ENCODE data around the gene KLHL17.

Gene KLHL17

GRCh38 chr1:918353-918752, 42.0 kb upstream of the KLHL17 start:
- Mint-ChIP-seq H3K4me1 (peaks cover 14% of the 10 kb centered on the region), H3K27me3 (peaks cover 41% of the 10 kb centered on the region), H3K9me3 (no peaks in the 10 kb centered on the region), H3K27ac (no peak overlapping the region), H3K36me3 (ENCODE audit: low read depth) (no peaks in the 10 kb centered on the region), H3K4me3 (no peak overlapping the region)
- no peak for ATAC-seq
- no peak for DNase-seq

- Mint-ChIP-seq H3K4me1 (peaks cover 15% of the 10 kb centered on the region), H3K36me3 (ENCODE audit: low read depth) (no peaks in the 10 kb centered on the region), H3K4me3 (no peak overlapping the region), H3K27me3 (peaks cover 43% of the 10 kb centered on the region), H3K9me3 (no peaks in the 10 kb centered on the region), H3K27ac (no peak overlapping the region)
- ATAC-seq (no peak), DNase-seq (no peak)
Measured at GRCh38 chr1:918843-919242, 41.5 kb upstream of the KLHL17 start.

- Mint-ChIP-seq H3K36me3 (ENCODE audit: low read depth) (no peaks in the 10 kb centered on the region), H3K27me3 (peaks cover 43% of the 10 kb centered on the region), H3K4me1 (peaks cover 15% of the 10 kb centered on the region), H3K9me3 (no peaks in the 10 kb centered on the region), H3K4me3 (no peak overlapping the region), H3K27ac (no peak overlapping the region)
- DNase-seq (no peak), ATAC-seq (no peak)
Measured at GRCh38 chr1:919271-919872, 41.0 kb upstream of the KLHL17 start.

GRCh38 chr1:920010-920409, 40.4 kb upstream of the KLHL17 start:
- Mint-ChIP-seq H3K27ac (no peak overlapping the region), H3K4me3 (no peak overlapping the region), H3K27me3 (peaks cover 44% of the 10 kb centered on the region), H3K36me3 (ENCODE audit: low read depth) (no peaks in the 10 kb centered on the region), H3K4me1 (peaks cover 15% of the 10 kb centered on the region), H3K9me3 (no peaks in the 10 kb centered on the region)
- ATAC-seq (no peak), DNase-seq (no peak)

- Mint-ChIP-seq H3K27ac (no peak overlapping the region), H3K36me3 (ENCODE audit: low read depth) (no peaks in the 10 kb centered on the region), H3K27me3 (peaks cover 44% of the 10 kb centered on the region), H3K4me1 (peaks cover 15% of the 10 kb centered on the region), H3K4me3 (no peak overlapping the region), H3K9me3 (no peaks in the 10 kb centered on the region)
- DNase-seq (no peak), ATAC-seq (no peak)
Measured at GRCh38 chr1:920521-920920, 39.9 kb upstream of the KLHL17 start.

- Mint-ChIP-seq H3K9me3 (no peaks in the 10 kb centered on the region), H3K27ac (peak overlapping the region; percentile 60), H3K36me3 (ENCODE audit: low read depth) (no peaks in the 10 kb centered on the region), H3K4me3 (no peak overlapping the region), H3K27me3 (peaks cover 49% of the 10 kb centered on the region), H3K4me1 (peaks cover 15% of the 10 kb centered on the region)
- ATAC-seq, result peak; percentile 41
- no peak for DNase-seq
Measured at GRCh38 chr1:921011-921837, 39.2 kb upstream of the KLHL17 start.

- Mint-ChIP-seq H3K4me1 (peaks cover 17% of the 10 kb centered on the region), H3K27me3 (peaks cover 61% of the 10 kb centered on the region), H3K4me3 (peak within 1 kb of the TSS; percentile 73), H3K9me3 (no peaks in the 10 kb centered on the region), H3K27ac (no peak within 1 kb of the TSS), H3K36me3 (ENCODE audit: low read depth) (no peaks in the 10 kb centered on the region)
- ATAC-seq, result no peak
- DNase-seq, result peak; percentile 70
Measured at GRCh38 chr1:923131-923990, 37.0 kb upstream of the KLHL17 start, which contains the start of gene SAMD11. SAMD11 (plus strand) TSS chr1:923923; CDS start chr1:924432, 509 bp downstream.

- Mint-ChIP-seq H3K4me1 (peaks cover 17% of the 10 kb centered on the region), H3K36me3 (ENCODE audit: low read depth) (no peaks in the 10 kb centered on the region), H3K27ac (no peak overlapping the region), H3K9me3 (no peaks in the 10 kb centered on the region), H3K4me3 (no peak overlapping the region), H3K27me3 (peaks cover 59% of the 10 kb centered on the region)
- ATAC-seq (no peak), DNase-seq (no peak)
Measured at GRCh38 chr1:923991-924655, 36.3 kb upstream of the KLHL17 start.

GRCh38 chr1:924656-925560, 35.5 kb upstream of the KLHL17 start:
- Mint-ChIP-seq H3K4me1 (peaks cover 17% of the 10 kb centered on the region), H3K27me3 (peaks cover 61% of the 10 kb centered on the region), H3K27ac (no peak overlapping the region), H3K36me3 (ENCODE audit: low read depth) (no peaks in the 10 kb centered on the region), H3K4me3 (no peak overlapping the region), H3K9me3 (no peaks in the 10 kb centered on the region)
- no peak for ATAC-seq
- DNase-seq, result no peak

GRCh38 chr1:925561-926421, 34.6 kb upstream of the KLHL17 start:
- H3K4me3 Mint-ChIP-seq, result peak overlapping the region; percentile 26
- H3K27me3 Mint-ChIP-seq, result peaks cover 52% of the 10 kb centered on the region
- ATAC-seq (no peak), DNase-seq (no peak)
- no peaks in the 10 kb centered on the region for H3K36me3 Mint-ChIP-seq (ENCODE audit: low read depth)
- H3K4me1 Mint-ChIP-seq, result peaks cover 14% of the 10 kb centered on the region
- no peaks in the 10 kb centered on the region for H3K9me3 Mint-ChIP-seq
- H3K27ac Mint-ChIP-seq, result no peak overlapping the region

- H3K36me3 Mint-ChIP-seq (ENCODE audit: low read depth), result no peaks in the 10 kb centered on the region
- peaks cover 8% of the 10 kb centered on the region for H3K4me1 Mint-ChIP-seq
- H3K4me3 Mint-ChIP-seq, result no peak overlapping the region
- H3K27ac Mint-ChIP-seq, result no peak overlapping the region
- DNase-seq (no peak), ATAC-seq (no peak)
- H3K27me3 Mint-ChIP-seq, result peaks cover 47% of the 10 kb centered on the region
- H3K9me3 Mint-ChIP-seq, result no peaks in the 10 kb centered on the region
Measured at GRCh38 chr1:927234-927633, 33.1 kb upstream of the KLHL17 start.

- Mint-ChIP-seq H3K27me3 (peaks cover 42% of the 10 kb centered on the region), H3K4me3 (no peak overlapping the region), H3K4me1 (peaks cover 8% of the 10 kb centered on the region), H3K36me3 (ENCODE audit: low read depth) (no peaks in the 10 kb centered on the region), H3K9me3 (no peaks in the 10 kb centered on the region), H3K27ac (no peak overlapping the region)
- ATAC-seq (no peak), DNase-seq (no peak)
Measured at GRCh38 chr1:927748-928147, 32.6 kb upstream of the KLHL17 start.
